Measurements from ENCODE around the gene GLTP. TPM values are rescaled to one million over a fixed set of nuclear protein-coding genes. Genes with fewer than 3 reads are reported as not detected.

GLTP gene
- total and polyA plus RNA-seq, 2 experiments from 2014 or later = 92.8 to 96.5 TPM

GRCh38 chr12:109879351-109880042 is 844 bp downstream of the GLTP start:
- Histone ChIP-seq H3K4me2 (ENCODE audit: unreplicated experiment) (peak overlapping the region; percentile 98), H3K4me3 (peak overlapping the region; percentile 98), H3K27ac (peak overlapping the region; percentile 24), H2AFZ (peak overlapping the region; percentile 79), H3K79me2 (ENCODE audit: insufficient read depth) (peaks cover 55% of the 10 kb centered on the region), H3K36me3 (ENCODE audit: low read depth) (no peaks in the 10 kb centered on the region), H3F3A (ENCODE audit: insufficient read depth) (peaks cover 6% of the 10 kb centered on the region; the same call in 1 of the 2 replicates), H3K9me2 (ENCODE audit: insufficient read depth) (no peaks in the 10 kb centered on the region), H3K27me3 (replicated peaks; ENCODE audit: insufficient read depth) (no peaks in the 10 kb centered on the region), H3K4me1 (ENCODE audit: insufficient read depth) (peaks cover 25% of the 10 kb centered on the region), H4K20me1 (ENCODE audit: insufficient read depth) (no peaks in the 10 kb centered on the region), H3K9me3 (ENCODE audit: low read depth) (no peaks in the 10 kb centered on the region), H3K9ac (peak overlapping the region; percentile 81)
- no peak for TF ChIP-seq EZH2phosphoT487 (IDR thresholded peaks at IDR 0.05; ENCODE audit: insufficient read depth, low read depth)
- no peak for TF ChIP-seq EZH2 (IDR thresholded peaks at IDR 0.05; ENCODE audit: insufficient read depth, poor library complexity, severe bottlenecking)
- in situ Hi-C loops (cut with MboI) = no loop called here
- WGBS, 2 experiments (ENCODE audit: low coverage in 1 of 2, low lambda C conversion rate in 2 of 2, missing lambda C conversion rate in 2 of 2) = 4 to 7% methylated on average over 13 of the region's 13 CpGs
- peak; percentile 46 for DNase-seq

- Histone ChIP-seq H3K4me3 (peak overlapping the region; percentile 98), H3K27me3 (replicated peaks; ENCODE audit: insufficient read depth) (no peaks in the 10 kb centered on the region), H3K9me2 (ENCODE audit: insufficient read depth) (no peaks in the 10 kb centered on the region), H3K79me2 (ENCODE audit: insufficient read depth) (peaks cover 63% of the 10 kb centered on the region), H3K4me1 (ENCODE audit: insufficient read depth) (peaks cover 25% of the 10 kb centered on the region), H4K20me1 (ENCODE audit: insufficient read depth) (no peaks in the 10 kb centered on the region), H3K36me3 (ENCODE audit: low read depth) (no peaks in the 10 kb centered on the region), H3K4me2 (ENCODE audit: unreplicated experiment) (peak overlapping the region; percentile 98), H3K27ac (no peak overlapping the region), H3F3A (ENCODE audit: insufficient read depth) (peaks cover 6% of the 10 kb centered on the region; the same call in 1 of the 2 replicates), H3K9ac (peak overlapping the region; percentile 81), H2AFZ (no peak overlapping the region; the same call in 1 of the 2 replicates), H3K9me3 (ENCODE audit: low read depth) (no peaks in the 10 kb centered on the region)
- TF ChIP-seq EZH2phosphoT487 (IDR thresholded peaks at IDR 0.05; ENCODE audit: insufficient read depth, low read depth) = no peak
- no peak for TF ChIP-seq EZH2 (IDR thresholded peaks at IDR 0.05; ENCODE audit: insufficient read depth, poor library complexity, severe bottlenecking)
- 55 to 57% methylated on average over 7 of the region's 7 CpGs for WGBS, 2 experiments (ENCODE audit: low coverage in 1 of 2, low lambda C conversion rate in 2 of 2, missing lambda C conversion rate in 2 of 2)
- in situ Hi-C loops (cut with MboI) = no loop called here
- peak; percentile 30 for DNase-seq
Observed at GRCh38 chr12:109878749-109879148, 1.6 kb downstream of the GLTP start.

DNA sequence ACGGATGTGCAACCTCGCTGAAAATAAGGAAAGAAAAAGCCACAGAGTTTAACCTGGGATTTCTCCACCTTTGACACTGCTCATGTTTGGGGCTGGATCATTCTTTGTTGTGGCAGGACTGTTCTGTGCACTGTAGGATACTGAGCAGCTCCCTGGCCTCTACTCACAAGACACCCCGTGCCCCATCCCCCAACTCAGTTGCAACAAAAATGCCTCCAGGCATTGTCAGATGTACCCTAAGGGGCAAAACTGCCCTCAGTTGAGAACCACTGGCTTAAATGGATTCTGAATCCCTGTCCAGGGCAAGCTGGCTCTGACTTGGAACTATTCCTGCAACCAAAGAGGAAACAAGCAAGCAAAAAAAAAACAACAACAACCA is 2.1 kb downstream of the GLTP start:
- no peak overlapping the region for H2AFZ ChIP-seq
- no peaks in the 10 kb centered on the region for H3K27me3 ChIP-seq (replicated peaks; ENCODE audit: insufficient read depth)
- TF ChIP-seq EZH2phosphoT487 (IDR thresholded peaks at IDR 0.05; ENCODE audit: insufficient read depth, low read depth) (no peak), EZH2 (IDR thresholded peaks at IDR 0.05; ENCODE audit: insufficient read depth, poor library complexity, severe bottlenecking) (no peak)
- no peaks in the 10 kb centered on the region for H4K20me1 ChIP-seq (ENCODE audit: insufficient read depth)
- in situ Hi-C loops (cut with MboI) = no loop called here
- no peaks in the 10 kb centered on the region for H3K9me3 ChIP-seq (ENCODE audit: low read depth)
- peak overlapping the region; percentile 98 for H3K4me2 ChIP-seq (ENCODE audit: unreplicated experiment)
- no peak for DNase-seq
- peak overlapping the region; percentile 98 for H3K4me3 ChIP-seq
- peaks cover 68% of the 10 kb centered on the region for H3K79me2 ChIP-seq (ENCODE audit: insufficient read depth)
- peaks cover 25% of the 10 kb centered on the region for H3K4me1 ChIP-seq (ENCODE audit: insufficient read depth)
- H3F3A ChIP-seq (ENCODE audit: insufficient read depth) = peaks cover 6% of the 10 kb centered on the region; the same call in 1 of the 2 replicates
- H3K9me2 ChIP-seq (ENCODE audit: insufficient read depth) = no peaks in the 10 kb centered on the region
- 78 to 91% methylated on average over 3 of the region's 3 CpGs for WGBS, 2 experiments (ENCODE audit: low coverage in 1 of 2, low lambda C conversion rate in 2 of 2, missing lambda C conversion rate in 2 of 2)
- no peaks in the 10 kb centered on the region for H3K36me3 ChIP-seq (ENCODE audit: low read depth)
- 0 out of 2 replicates have a peak overlapping the region, but pooled peaks have one; percentile 6 for H3K9ac ChIP-seq
- H3K27ac ChIP-seq = no peak overlapping the region

- Histone ChIP-seq H3F3A (ENCODE audit: insufficient read depth) (peaks cover 6% of the 10 kb centered on the region), H3K9me2 (ENCODE audit: insufficient read depth) (no peaks in the 10 kb centered on the region), H3K9me3 (ENCODE audit: low read depth) (no peaks in the 10 kb centered on the region), H3K4me2 (ENCODE audit: unreplicated experiment) (peak overlapping the region; percentile 4), H3K36me3 (ENCODE audit: low read depth) (no peaks in the 10 kb centered on the region), H3K79me2 (ENCODE audit: insufficient read depth) (peaks cover 74% of the 10 kb centered on the region), H3K4me3 (peak overlapping the region; percentile 98; the same call in 1 of the 2 replicates), H4K20me1 (ENCODE audit: insufficient read depth) (no peaks in the 10 kb centered on the region), H3K4me1 (ENCODE audit: insufficient read depth) (peaks cover 25% of the 10 kb centered on the region), H3K27ac (no peak overlapping the region), H3K9ac (0 out of 2 replicates have a peak overlapping the region, but pooled peaks have one; percentile 6), H2AFZ (no peak overlapping the region), H3K27me3 (replicated peaks; ENCODE audit: insufficient read depth) (no peaks in the 10 kb centered on the region)
- WGBS, 2 experiments (ENCODE audit: low coverage in 1 of 2, low lambda C conversion rate in 2 of 2, missing lambda C conversion rate in 2 of 2) = 37 to 41% methylated on average over 10 of the region's 10 CpGs
- TF ChIP-seq EZH2phosphoT487 (IDR thresholded peaks at IDR 0.05; ENCODE audit: insufficient read depth, low read depth) (no peak), EZH2 (IDR thresholded peaks at IDR 0.05; ENCODE audit: insufficient read depth, poor library complexity, severe bottlenecking) (no peak)
- in situ Hi-C loops (cut with MboI) = no loop called here
- no peak for DNase-seq
Observed at GRCh38 chr12:109877504-109878246, 2.7 kb downstream of the GLTP start.
